Progenitor cell of endocrine pancreas (in vitro differentiated cells): ENCODE measurements around the gene NPC1L1. TPM values are rescaled to one million over a fixed set of nuclear protein-coding genes. Genes with fewer than 3 reads are reported as not detected.
A peak's percentile ranks its signal among the peaks of the same experiment; 100 is the strongest.

Source experiments
- DNase-seq: peaks from one replicate; pipeline ENCODE4 v3.0.0; 2021; ENCODE audit warnings: low spot score; ENCODE audit not compliant: unreplicated experiment
- H3K27ac Mint-ChIP-seq: 2 replicates; pipeline ENCODE4 v1.8.0; 2021; ENCODE audit warnings: mild to moderate bottlenecking, moderate library complexity, mixed read lengths
- H3K27me3 Mint-ChIP-seq: 2 replicates; pipeline ENCODE4 v1.8.0; 2021; ENCODE audit warnings: mixed read lengths
- H3K36me3 Mint-ChIP-seq: 2 replicates; pipeline ENCODE4 v1.8.0; 2022; ENCODE audit warnings: mixed read lengths; ENCODE audit not compliant: insufficient read depth
- H3K4me1 Mint-ChIP-seq: 2 replicates; pipeline ENCODE4 v1.8.0; 2021; ENCODE audit warnings: low read depth, mixed read lengths
- H3K4me3 Mint-ChIP-seq: 2 replicates; pipeline ENCODE4 v1.8.0; 2021; ENCODE audit warnings: low read depth, mild to moderate bottlenecking, moderate library complexity, mixed read lengths
- H3K9me3 Mint-ChIP-seq: 2 replicates; pipeline ENCODE4 v1.8.0; 2021; ENCODE audit warnings: low read depth, mixed read lengths
- total RNA-seq: library from RNA; stranded (reverse); gene quantifications from 2 replicates; pipeline ENCODE4 v1.2.1, GENCODE V29; 2021
- TF ChIP-seq, protein P1 (sequence below): fragments of 200-600 bp; sonication (generic); IDR thresholded peaks from one replicate; pipeline ENCODE4 v1.5.0; 2021; ENCODE audit warnings: antibody characterized with exemption, mild to moderate bottlenecking; ENCODE audit not compliant: unreplicated experiment

Gene NPC1L1
- total RNA-seq, 1 donor from 2014 or later: 21.0 TPM

DNA sequence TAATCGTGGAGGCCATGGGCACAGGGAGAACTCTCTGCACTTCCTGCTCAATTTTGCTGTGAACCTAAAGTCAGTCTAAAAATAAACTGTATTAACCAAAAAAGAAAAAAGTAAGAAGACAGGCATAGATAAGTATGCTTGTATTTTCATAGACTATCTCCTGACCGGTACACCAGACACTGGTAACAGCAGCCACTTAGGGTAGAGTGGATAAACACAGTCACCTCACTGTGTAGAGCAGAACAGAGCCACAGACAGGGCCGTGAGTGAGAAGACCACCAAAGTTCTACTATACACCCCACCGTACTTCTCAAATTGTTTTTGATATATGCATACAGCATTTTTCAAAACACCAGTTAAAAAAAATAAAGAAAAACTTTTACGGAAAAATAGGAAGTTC is 75.6 kb downstream of the NPC1L1 start:
- Mint-ChIP-seq H3K27ac (peak overlapping the region; percentile 73), H3K9me3 (no peaks in the 10 kb centered on the region), H3K4me1 (peaks cover 17% of the 10 kb centered on the region), H3K4me3 (no peak overlapping the region), H3K27me3 (no peaks in the 10 kb centered on the region), H3K36me3 (peaks cover 18% of the 10 kb centered on the region)
- TF ChIP-seq, protein P1, sequence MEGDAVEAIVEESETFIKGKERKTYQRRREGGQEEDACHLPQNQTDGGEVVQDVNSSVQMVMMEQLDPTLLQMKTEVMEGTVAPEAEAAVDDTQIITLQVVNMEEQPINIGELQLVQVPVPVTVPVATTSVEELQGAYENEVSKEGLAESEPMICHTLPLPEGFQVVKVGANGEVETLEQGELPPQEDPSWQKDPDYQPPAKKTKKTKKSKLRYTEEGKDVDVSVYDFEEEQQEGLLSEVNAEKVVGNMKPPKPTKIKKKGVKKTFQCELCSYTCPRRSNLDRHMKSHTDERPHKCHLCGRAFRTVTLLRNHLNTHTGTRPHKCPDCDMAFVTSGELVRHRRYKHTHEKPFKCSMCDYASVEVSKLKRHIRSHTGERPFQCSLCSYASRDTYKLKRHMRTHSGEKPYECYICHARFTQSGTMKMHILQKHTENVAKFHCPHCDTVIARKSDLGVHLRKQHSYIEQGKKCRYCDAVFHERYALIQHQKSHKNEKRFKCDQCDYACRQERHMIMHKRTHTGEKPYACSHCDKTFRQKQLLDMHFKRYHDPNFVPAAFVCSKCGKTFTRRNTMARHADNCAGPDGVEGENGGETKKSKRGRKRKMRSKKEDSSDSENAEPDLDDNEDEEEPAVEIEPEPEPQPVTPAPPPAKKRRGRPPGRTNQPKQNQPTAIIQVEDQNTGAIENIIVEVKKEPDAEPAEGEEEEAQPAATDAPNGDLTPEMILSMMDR: no peak
- DNase-seq: no peak

DNA sequence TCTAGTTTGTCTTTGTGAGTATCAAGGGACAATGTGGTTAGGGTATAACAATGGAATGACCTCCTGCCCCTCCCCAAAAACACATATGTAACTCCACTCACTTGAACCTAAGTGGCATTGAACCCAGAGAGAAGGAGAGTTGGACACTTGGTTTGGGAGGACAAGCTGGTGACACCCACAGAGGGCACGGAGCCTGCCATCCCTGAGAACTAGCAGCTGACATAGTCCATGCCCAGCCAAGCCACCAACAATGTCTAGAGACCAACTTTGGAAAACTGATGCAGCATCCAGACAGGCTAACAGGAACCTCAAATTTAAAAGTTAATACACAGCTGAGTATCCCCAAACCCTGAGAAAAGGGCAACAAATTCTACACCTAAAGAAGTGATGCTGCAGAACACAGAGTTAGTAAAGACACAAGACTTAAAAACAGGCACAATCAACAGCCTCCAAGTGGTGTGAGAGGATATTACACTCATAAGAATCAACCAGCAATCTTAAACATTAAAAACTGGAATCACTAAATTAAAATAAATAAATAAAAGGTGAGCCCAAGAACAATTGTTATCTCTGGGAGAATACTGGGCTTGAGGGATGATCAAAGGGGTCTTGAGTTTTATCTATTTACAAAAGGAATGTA is 77.8 kb downstream of the NPC1L1 start:
- Mint-ChIP-seq H3K9me3 (no peaks in the 10 kb centered on the region), H3K27ac (no peak overlapping the region), H3K4me3 (no peak overlapping the region), H3K27me3 (no peaks in the 10 kb centered on the region), H3K4me1 (peaks cover 2% of the 10 kb centered on the region), H3K36me3 (peaks cover 17% of the 10 kb centered on the region)
- DNase-seq: no peak
- TF ChIP-seq, protein P1: peak; percentile 40

Other genes starting within 250 kb of the NPC1L1 start
- gene CAMK2B, start 215.7 kb downstream of the NPC1L1 start, total RNA-seq: 9.3 and 12.2 TPM in 2 replicates
- gene NUDCD3, start 50.7 kb downstream of the NPC1L1 start, total RNA-seq: 86.2 and 89.0 TPM in 2 replicates
- 111 and 120 TPM in 2 replicates for gene DDX56, start 32.6 kb upstream of the NPC1L1 start, total RNA-seq
- gene TMED4, start 40.9 kb upstream of the NPC1L1 start, total RNA-seq: 117 and 119 TPM in 2 replicates
- gene OGDH, start 65.3 kb upstream of the NPC1L1 start, total RNA-seq: 93.5 and 105 TPM in 2 replicates
- gene ZMIZ2, start 207.5 kb upstream of the NPC1L1 start, total RNA-seq: 217 and 222 TPM in 2 replicates